HEK293T (cell line): ENCODE measurements around the gene IRS1.

Source experiments
- CTCF ChIA-PET: fragments of 350-600 bp; formaldehyde crosslinking; extraction: SDS; loops from one replicate; lab custom pipeline; 2021; ENCODE audit warnings: antibody characterized with exemption, inconsistent platforms; lab: Yijun Ruan, JAX
- POLR2A ChIA-PET: fragments of 350-600 bp; formaldehyde crosslinking; extraction: SDS; loops from one replicate; lab custom pipeline; 2020; ENCODE audit warnings: antibody characterized with exemption, inconsistent platforms; lab: Yijun Ruan, JAX
- DNase-seq: peaks from one replicate; pipeline ENCODE4 v3.0.0; 2012; ENCODE audit warnings: mixed read lengths; ENCODE audit errors: extremely low spot score
- ARNT ChIP-seq: fragments of 450-650 bp; IDR thresholded peaks from 2 replicates; pipeline ENCODE4 v1.6.1; 2017; ENCODE audit warnings: mild to moderate bottlenecking
- BHLHE40 ChIP-seq: fragments of 450-650 bp; IDR thresholded peaks from 2 replicates; pipeline ENCODE4 v1.6.1; 2016; ENCODE audit warnings: mild to moderate bottlenecking, moderate library complexity, borderline replicate concordance
- CTBP1 ChIP-seq: fragments of 450-650 bp; IDR thresholded peaks from 2 replicates; pipeline ENCODE4 v1.6.1; 2016; ENCODE audit warnings: borderline replicate concordance
- ELF4 ChIP-seq: fragments of 450-650 bp; IDR thresholded peaks from 2 replicates; pipeline ENCODE4 v1.6.1; 2017; ENCODE audit warnings: antibody characterized with exemption
- FOXA1 ChIP-seq: fragments of 450-650 bp; IDR thresholded peaks from 2 replicates; pipeline ENCODE4 v1.6.1; 2016; ENCODE audit warnings: mild to moderate bottlenecking
- FOXK2 ChIP-seq: fragments of 450-650 bp; IDR thresholded peaks from 2 replicates; pipeline ENCODE4 v1.6.1; 2016; ENCODE audit warnings: mild to moderate bottlenecking
- FOXM1 ChIP-seq: fragments of 450-650 bp; IDR thresholded peaks from 2 replicates; pipeline ENCODE4 v1.6.1; 2017; ENCODE audit warnings: mild to moderate bottlenecking, borderline replicate concordance
- HDGF ChIP-seq: fragments of 450-650 bp; IDR thresholded peaks from 2 replicates; pipeline ENCODE4 v1.6.1; 2017; ENCODE audit warnings: antibody characterized with exemption, borderline replicate concordance
- L3MBTL2 ChIP-seq: fragments of 450-650 bp; conservative IDR thresholded peaks from 2 replicates; pipeline ENCODE4 v1.6.1; 2016; ENCODE audit warnings: mild to moderate bottlenecking
- LEF1 ChIP-seq: fragments of 450-650 bp; IDR thresholded peaks from 2 replicates; pipeline ENCODE4 v1.6.1; 2017; ENCODE audit warnings: mild to moderate bottlenecking, borderline replicate concordance
- NFRKB ChIP-seq: fragments of 450-650 bp; IDR thresholded peaks from 2 replicates; pipeline ENCODE4 v1.6.1; 2016; ENCODE audit warnings: mild to moderate bottlenecking, moderate library complexity
- PKNOX1 ChIP-seq: fragments of 450-650 bp; IDR thresholded peaks from 2 replicates; pipeline ENCODE4 v1.6.1; 2016
- SP1 ChIP-seq: fragments of 450-650 bp; IDR thresholded peaks from 2 replicates; pipeline ENCODE4 v1.6.1; 2017
- SUZ12 ChIP-seq: fragments of 450-650 bp; IDR thresholded peaks from 2 replicates; pipeline ENCODE4 v1.6.1; 2016; ENCODE audit warnings: mild to moderate bottlenecking
- TARDBP ChIP-seq: fragments of 450-650 bp; IDR thresholded peaks from 2 replicates; pipeline ENCODE4 v1.6.1; 2016
- ZNF384 ChIP-seq: fragments of 450-650 bp; IDR thresholded peaks from 2 replicates; pipeline ENCODE4 v1.6.1; 2016

The IRS1 gene

GRCh38 chr2:226783885-226784284 is 15.7 kb downstream of the IRS1 start:
- no peak for TF ChIP-seq HDGF
- TF ChIP-seq SP1, result no peak
- no peak for TF ChIP-seq TARDBP
- no peak for TF ChIP-seq LEF1
- TF ChIP-seq ZNF384, result no peak
- TF ChIP-seq PKNOX1, result no peak
- no peak for TF ChIP-seq L3MBTL2
- TF ChIP-seq FOXA1, result no peak
- no peak for TF ChIP-seq FOXM1
- no peak for TF ChIP-seq BHLHE40
- no peak for TF ChIP-seq FOXK2
- TF ChIP-seq ELF4, result no peak
- no peak for TF ChIP-seq SUZ12
- TF ChIP-seq NFRKB, result no peak
- no peak for TF ChIP-seq ARNT
- no peak for TF ChIP-seq CTBP1
- POLR2A ChIA-PET, result no interaction called here
- no peak for DNase-seq
- CTCF ChIA-PET, result no interaction called here

- ChIA-PET CTCF (no interaction called here), POLR2A (no interaction called here)
- TF ChIP-seq CTBP1 (no peak), FOXM1 (no peak), ARNT (no peak), BHLHE40 (no peak), L3MBTL2 (no peak), PKNOX1 (no peak), SP1 (no peak), SUZ12 (no peak), HDGF (no peak), LEF1 (no peak), TARDBP (no peak), FOXA1 (no peak), FOXK2 (no peak)
- no peak for DNase-seq
These were observed 17.4 kb downstream of the IRS1 start for GRCh38 chr2:226782092-226782713.

- no peak for DNase-seq
- TF ChIP-seq NFRKB, result no peak
- no peak for TF ChIP-seq ELF4
- no peak for TF ChIP-seq CTBP1
- no peak for TF ChIP-seq SUZ12
- TF ChIP-seq HDGF, result no peak
- TF ChIP-seq SP1, result no peak
- no peak for TF ChIP-seq FOXK2
- no peak for TF ChIP-seq PKNOX1
- TF ChIP-seq TARDBP, result no peak
- TF ChIP-seq FOXA1, result no peak
- TF ChIP-seq ZNF384, result no peak
- TF ChIP-seq ARNT, result no peak
- ChIA-PET POLR2A (no interaction called here), CTCF (no interaction called here)
These were observed 19.2 kb downstream of the IRS1 start for GRCh38 chr2:226780431-226780830.

GRCh38 chr2:226777611-226778010 is 22.0 kb downstream of the IRS1 start:
- CTCF ChIA-PET, result interaction anchor here (0.6 kb wide), 1 partner anchor 1471 kb away, joined by 4 read pairs; no protein-coding TSS in a partner anchor
- POLR2A ChIA-PET, result no interaction called here
- no peak for DNase-seq
- no peak for TF ChIP-seq TARDBP

GRCh38 chr2:226776104-226776503 is 23.5 kb downstream of the IRS1 start:
- ChIA-PET CTCF (no interaction called here), POLR2A (no interaction called here)
- no peak for DNase-seq
- TF ChIP-seq SP1 (no peak), PKNOX1 (no peak), ARNT (no peak), FOXA1 (no peak), BHLHE40 (no peak), SUZ12 (no peak), NFRKB (no peak), L3MBTL2 (no peak), HDGF (no peak), CTBP1 (no peak), TARDBP (no peak), FOXM1 (no peak)

- ChIA-PET POLR2A (no interaction called here), CTCF (no interaction called here)
- DNase-seq, result no peak
- no peak for TF ChIP-seq FOXK2
- no peak for TF ChIP-seq PKNOX1
- no peak for TF ChIP-seq ARNT
- TF ChIP-seq NFRKB, result no peak
- no peak for TF ChIP-seq BHLHE40
- no peak for TF ChIP-seq FOXM1
- TF ChIP-seq ELF4, result no peak
- no peak for TF ChIP-seq SUZ12
- TF ChIP-seq CTBP1, result no peak
- no peak for TF ChIP-seq L3MBTL2
- no peak for TF ChIP-seq ZNF384
- TF ChIP-seq FOXA1, result no peak
- no peak for TF ChIP-seq HDGF
- no peak for TF ChIP-seq TARDBP
These were observed 24.5 kb downstream of the IRS1 start for GRCh38 chr2:226775032-226775509.
